ENCODE data around the gene TRPM2. TPM values are rescaled to one million over a fixed set of nuclear protein-coding genes. Genes with fewer than 3 reads are reported as not detected.
A peak's percentile ranks its signal among the peaks of the same experiment; 100 is the strongest.
"Not testable (repeated sequence)": the region's sequence is repeated elsewhere in the genome, so short reads cannot be mapped to it uniquely, and the experiment has no call there.

Gene TRPM2
- total RNA-seq, 1 donor from 2014 or later, result not detected

DNA sequence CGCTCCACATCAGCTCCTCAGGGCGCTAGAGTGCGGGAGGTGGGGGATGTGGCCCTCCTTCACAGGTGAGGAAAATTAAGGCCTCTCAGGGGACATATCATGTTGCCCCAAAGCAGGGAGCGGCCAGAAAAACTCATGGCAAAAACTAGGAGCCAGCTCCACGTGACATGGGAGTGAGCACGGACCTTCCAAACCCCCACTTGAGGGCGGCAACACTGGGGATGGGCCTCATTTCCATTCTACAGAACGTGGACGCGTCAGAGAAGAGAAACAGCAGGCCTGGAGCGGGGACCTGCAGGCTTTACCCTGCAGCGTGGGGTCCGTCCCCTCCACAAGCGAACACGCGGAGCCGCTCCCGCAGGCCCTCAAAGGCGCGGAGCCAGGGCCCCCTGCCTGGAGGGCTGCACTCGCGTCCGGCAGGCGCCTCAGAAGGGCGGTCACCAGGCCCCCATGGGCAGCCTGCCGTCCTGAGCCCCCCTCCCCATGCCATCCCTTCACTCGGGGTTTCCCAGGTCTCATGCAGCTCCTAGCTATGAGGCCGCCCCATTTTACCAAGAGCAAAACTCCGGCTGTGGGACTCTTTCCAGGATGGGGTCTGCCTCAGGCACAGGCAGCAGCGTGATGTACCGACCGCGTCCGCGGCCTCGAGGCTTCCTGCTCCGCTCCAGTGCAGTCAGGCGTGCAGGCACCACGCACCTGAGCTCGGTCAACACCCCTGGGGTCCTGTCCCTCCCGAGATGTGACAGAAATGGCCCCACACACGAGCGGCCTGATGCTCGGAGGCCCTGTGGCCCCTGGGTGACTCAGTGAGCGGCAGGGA, 19.7 kb upstream of the TRPM2 start:
- no peak for DNase-seq (ENCODE audit: low read depth)

GRCh38 chr21:44334329-44335030, 18.9 kb upstream of the TRPM2 start:
- no peak for DNase-seq (ENCODE audit: low read depth)

GRCh38 chr21:44335266-44336059, 18.0 kb upstream of the TRPM2 start:
- DNase-seq (ENCODE audit: low read depth), result no peak

GRCh38 chr21:44337449-44337848, 16.0 kb upstream of the TRPM2 start:
- DNase-seq (ENCODE audit: low read depth), result no peak

GRCh38 chr21:44337941-44338895, 15.2 kb upstream of the TRPM2 start:
- peak; percentile 78 for DNase-seq (ENCODE audit: low read depth)

DNA sequence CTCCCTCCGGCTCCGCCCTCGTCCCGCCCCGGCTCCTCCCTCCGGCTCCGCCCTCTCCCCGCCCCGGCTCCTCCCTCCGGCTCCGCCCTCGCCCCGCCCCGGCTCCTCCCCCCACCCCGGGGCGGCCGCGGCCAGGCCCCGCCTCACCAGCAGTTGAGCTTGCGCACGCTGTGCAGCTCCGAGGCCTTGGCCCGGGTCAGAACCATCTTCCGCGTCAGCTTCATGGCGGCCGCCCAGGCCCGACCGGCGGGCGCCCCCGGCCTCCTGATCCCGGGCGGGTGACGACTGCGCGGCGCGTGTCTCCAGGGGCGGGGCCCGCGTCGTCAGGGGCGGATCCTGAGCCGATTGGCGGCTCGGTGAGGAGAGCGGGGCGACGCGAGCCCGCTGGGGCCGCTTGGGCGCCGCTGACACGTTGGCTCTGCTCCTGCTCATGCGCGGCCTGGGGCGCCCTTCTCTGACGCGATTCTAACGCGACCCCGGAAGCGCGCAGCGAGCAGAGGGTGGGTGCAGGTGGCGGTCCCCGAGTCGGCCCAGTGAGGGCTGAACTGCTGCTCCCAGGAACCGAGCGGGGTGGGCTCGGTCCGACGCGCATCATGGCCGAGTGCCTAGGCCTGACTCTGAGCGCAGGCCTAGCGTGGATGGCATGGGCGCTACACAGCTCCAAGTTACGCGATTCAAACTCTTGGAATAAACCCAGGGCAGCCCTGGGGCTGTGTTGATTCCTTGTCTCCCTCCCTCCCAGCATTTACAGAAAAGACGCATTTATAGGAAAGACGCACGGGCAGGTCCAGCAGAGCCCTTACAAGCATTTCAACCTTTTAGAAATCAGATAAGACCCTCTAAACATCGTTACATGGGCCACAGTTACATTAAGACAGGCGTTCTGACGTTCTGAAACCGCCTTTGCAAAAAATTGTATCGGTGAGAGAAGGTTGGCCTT, 14.2 kb upstream of the TRPM2 start, which contains the start of gene CFAP410:
TSS of gene CFAP410 (minus strand) at position 420 of the 940 bp plus-strand sequence. CDS start at position 224, 196 bp downstream.
- DNase-seq (ENCODE audit: low read depth), result peak; percentile 94

- not testable (repeated sequence) for DNase-seq (ENCODE audit: low read depth)
These were observed 11.5 kb upstream of the TRPM2 start for GRCh38 chr21:44341726-44342458.

- DNase-seq (ENCODE audit: low read depth), result not testable (repeated sequence)
These were observed 10.4 kb upstream of the TRPM2 start for GRCh38 chr21:44342981-44343380.

GRCh38 chr21:44344541-44345183, 8.8 kb upstream of the TRPM2 start:
- peak; percentile 48 for DNase-seq (ENCODE audit: low read depth)

GRCh38 chr21:44345495-44345894, 7.9 kb upstream of the TRPM2 start:
- peak; percentile 73 for DNase-seq (ENCODE audit: low read depth)

DNA sequence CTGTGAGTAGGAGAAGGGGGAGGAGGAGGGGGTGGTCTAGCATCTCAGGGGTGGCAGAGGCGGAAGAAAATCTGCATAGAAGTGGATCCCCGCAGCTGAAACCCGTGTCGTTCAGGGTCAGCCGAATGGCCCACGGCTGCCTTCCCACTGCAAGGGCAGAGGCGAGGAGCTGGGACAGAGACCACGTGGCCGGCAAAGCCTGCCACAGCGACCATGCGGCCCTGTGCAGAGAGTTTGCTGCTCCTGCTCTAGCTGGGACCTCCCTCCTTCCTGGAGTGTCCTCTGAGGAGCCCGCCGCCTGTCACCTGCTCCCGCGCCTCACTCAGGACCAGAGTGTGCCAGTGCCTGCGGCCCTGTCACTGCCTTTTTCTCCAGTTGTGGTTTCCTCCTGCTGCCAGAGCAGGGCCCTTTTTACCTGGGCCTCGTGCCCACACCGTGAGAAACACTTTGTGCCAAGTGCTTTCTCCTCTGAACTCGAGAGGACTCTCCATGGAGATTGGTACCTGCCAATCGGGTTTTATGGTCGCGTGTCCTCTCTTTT, 5.4 kb upstream of the TRPM2 start:
- no peak for DNase-seq (ENCODE audit: low read depth)

DNA sequence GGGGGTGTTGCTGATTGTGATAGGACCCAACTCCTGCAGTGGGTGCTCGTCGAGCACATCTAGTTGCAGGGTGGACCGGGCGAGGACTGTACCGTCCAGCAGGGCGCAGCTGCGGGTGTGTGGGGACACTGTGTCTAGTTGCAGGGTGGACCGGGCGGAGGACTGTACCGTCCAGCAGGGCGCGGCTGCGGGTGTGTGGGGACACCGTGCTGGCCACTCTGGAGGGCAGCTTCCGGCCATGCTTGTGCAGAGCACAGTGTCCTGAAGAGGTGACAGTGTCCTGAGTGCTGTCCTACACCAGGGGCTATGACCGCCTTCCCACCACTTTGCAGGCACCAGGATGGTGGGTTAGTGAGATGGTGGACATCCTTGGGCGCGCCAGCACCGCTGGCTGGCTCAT, 4.6 kb upstream of the TRPM2 start:
- no peak for DNase-seq (ENCODE audit: low read depth)

GRCh38 chr21:44349416-44349846, 4.0 kb upstream of the TRPM2 start:
- no peak for DNase-seq (ENCODE audit: low read depth)

DNA sequence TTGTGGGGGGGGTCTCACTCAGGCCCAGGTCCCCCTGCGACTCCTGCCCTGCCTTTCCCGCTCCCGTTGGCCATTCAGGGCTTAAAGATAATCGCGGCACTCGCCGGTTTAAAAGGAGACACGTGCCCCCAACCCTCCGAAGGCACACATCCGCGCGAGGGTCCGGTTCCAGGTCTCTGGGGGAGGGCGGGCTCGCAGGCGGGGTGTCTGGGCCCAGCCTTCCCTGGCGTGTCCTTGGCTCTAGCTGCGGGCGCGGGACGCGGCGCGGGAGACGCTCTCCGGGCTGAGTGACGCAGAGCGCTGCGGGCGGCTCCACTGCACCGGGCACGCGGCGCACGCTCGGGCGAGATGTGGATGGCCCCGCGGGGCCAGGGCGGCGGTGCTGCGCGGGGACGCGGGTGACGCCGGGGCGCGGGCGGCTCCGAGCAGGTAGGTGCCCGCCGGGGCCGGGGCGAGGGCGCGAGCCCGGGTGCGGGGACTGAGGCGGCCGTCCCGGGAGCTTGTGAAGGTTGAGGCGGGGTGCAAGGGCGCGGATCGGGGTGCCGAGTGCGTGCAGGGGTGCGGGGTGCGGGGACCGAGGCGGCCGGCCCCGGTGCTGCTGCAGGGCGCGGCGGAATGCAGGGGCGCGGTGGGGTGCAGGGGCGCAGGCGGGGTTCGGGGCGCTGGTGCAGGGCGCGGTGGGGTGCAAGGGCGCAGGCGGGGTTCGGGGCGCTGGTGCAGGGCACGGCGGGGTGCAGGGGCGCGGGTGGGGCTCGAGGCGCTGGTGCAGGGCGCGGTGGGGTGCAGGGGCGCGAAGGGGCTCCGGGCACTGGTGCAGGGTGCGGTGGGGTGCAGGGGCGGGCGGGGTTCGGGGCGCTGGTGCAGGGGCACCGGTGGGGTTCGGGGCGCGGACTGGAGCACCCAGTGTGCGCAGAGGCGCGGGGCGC, 3.3 kb upstream of the TRPM2 start:
- DNase-seq (ENCODE audit: low read depth), result no peak

DNA sequence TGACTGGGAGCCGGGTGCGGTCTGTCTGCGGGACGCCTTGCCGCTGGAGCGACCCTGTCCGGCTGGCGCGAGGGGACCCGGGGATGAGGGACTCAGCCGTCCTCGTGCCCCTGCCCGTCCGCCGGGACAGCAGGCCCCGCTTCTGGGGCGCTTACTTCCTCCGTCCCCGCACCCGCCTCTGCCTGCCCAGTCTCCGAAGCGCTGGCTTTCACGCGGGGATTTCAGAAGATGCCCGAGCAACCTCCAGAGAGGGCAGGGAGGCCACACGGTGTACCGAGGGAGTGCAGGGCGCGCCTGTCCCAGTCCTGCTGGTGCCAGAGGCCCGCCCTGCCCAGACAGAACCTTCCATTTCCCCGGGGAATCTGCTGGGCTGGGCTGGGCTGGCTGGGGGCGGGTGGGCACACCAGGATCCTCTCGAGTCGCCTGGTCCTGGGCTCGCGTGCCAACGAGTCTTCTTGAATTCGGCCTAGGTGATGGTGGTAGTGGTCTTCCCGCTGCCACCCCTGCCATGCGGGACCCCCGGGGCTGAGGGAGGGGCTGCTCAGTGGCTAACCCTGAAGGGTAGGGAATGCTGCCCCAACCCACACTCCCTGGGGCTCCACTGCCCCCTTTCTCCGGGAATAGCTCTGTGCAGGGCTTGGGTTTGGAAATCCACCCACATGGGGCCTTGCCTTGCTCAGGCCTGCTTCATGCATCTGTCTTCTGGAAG, 2.5 kb upstream of the TRPM2 start:
- DNase-seq (ENCODE audit: low read depth), result no peak
